AG04449 (cell line): ENCODE results near the gene MYCBP.
"Not testable (repeated sequence)": the region's sequence is repeated elsewhere in the genome, so short reads cannot be mapped to it uniquely, and the experiment has no call there.

Source experiments
- CTCF ChIA-PET: fragments of 350-600 bp; formaldehyde crosslinking; extraction: SDS; loops from one replicate; lab custom pipeline; 2021; ENCODE audit warnings: antibody characterized with exemption; lab: Yijun Ruan, JAX
- POLR2A ChIA-PET: fragments of 400-600, 350-600 bp; formaldehyde crosslinking; extraction: SDS; loops from one replicate; lab custom pipeline; 2020; ENCODE audit warnings: antibody characterized with exemption, inconsistent platforms; lab: Yijun Ruan, JAX
- DNase-seq: peaks from one replicate; pipeline ENCODE4 v3.0.0-alpha.2; 2010; ENCODE audit warnings: low read depth, low spot score
- H3K4me3 ChIP-seq: 2 replicates; pipeline ENCODE4 v1.5.1; 2011; ENCODE audit warnings: low read depth, mild to moderate bottlenecking, control low read depth, low read length
- TF ChIP-seq, protein P1 (sequence below): IDR thresholded peaks from one replicate; pipeline ENCODE4 v1.5.1; 2011; ENCODE audit warnings: mild to moderate bottlenecking, moderate library complexity, low read length, control low read depth, inconsistent platforms; ENCODE audit not compliant: insufficient read depth; ENCODE audit errors: missing control alignments

Gene MYCBP

DNA sequence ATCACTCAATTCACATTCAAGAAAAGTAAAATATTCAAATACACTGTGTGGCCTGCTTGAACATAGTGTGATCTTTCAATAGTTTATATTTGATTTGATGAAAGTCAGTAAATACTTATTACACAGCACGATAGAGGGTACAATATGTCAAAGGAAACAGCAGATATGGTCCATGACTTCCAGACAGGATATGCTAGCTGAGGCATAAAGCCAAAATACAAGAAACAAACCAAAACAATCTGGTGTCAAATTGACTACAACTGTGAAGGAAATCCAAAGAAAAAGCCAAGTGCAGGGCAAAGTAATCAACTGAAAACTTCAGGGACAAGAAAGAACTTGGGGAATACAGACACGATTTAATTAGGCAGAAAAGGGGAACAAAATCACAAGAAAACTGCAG, 32.9 kb downstream of the MYCBP start:
- TF ChIP-seq, protein P1, sequence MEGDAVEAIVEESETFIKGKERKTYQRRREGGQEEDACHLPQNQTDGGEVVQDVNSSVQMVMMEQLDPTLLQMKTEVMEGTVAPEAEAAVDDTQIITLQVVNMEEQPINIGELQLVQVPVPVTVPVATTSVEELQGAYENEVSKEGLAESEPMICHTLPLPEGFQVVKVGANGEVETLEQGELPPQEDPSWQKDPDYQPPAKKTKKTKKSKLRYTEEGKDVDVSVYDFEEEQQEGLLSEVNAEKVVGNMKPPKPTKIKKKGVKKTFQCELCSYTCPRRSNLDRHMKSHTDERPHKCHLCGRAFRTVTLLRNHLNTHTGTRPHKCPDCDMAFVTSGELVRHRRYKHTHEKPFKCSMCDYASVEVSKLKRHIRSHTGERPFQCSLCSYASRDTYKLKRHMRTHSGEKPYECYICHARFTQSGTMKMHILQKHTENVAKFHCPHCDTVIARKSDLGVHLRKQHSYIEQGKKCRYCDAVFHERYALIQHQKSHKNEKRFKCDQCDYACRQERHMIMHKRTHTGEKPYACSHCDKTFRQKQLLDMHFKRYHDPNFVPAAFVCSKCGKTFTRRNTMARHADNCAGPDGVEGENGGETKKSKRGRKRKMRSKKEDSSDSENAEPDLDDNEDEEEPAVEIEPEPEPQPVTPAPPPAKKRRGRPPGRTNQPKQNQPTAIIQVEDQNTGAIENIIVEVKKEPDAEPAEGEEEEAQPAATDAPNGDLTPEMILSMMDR = no peak
- no peak for DNase-seq
- POLR2A ChIA-PET = no interaction called here
- no peak overlapping the region for H3K4me3 ChIP-seq
- CTCF ChIA-PET = interaction anchor here (9.8 kb wide), 1 partner anchor 816 kb away, joined by 200 read pairs; no protein-coding TSS in a partner anchor

DNA sequence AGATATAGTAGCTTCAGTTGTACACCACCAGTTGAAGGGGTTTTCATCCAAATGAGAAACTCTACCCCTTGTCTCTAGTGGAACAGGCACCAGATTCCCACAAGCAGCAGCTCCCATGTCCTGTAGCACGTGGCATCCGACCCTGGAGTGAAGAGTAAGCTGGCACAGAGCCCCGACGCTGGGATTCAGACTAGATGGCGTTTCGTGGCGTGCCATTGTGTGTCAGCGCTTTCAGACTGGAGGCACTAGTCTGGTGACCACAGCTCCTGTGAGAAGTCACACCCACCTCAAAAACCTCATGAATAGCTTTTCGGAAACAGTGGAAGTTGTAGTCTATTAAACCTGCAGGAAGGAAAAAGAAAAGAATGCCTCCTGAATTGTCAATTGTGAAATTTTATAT, 33.8 kb downstream of the MYCBP start:
- DNase-seq = no peak
- TF ChIP-seq, protein P1 = no peak
- ChIA-PET POLR2A (no interaction called here), CTCF (interaction anchor here (9.8 kb wide), 1 partner anchor 815 kb away, joined by 200 read pairs; no protein-coding TSS in a partner anchor)
- no peak overlapping the region for H3K4me3 ChIP-seq

DNA sequence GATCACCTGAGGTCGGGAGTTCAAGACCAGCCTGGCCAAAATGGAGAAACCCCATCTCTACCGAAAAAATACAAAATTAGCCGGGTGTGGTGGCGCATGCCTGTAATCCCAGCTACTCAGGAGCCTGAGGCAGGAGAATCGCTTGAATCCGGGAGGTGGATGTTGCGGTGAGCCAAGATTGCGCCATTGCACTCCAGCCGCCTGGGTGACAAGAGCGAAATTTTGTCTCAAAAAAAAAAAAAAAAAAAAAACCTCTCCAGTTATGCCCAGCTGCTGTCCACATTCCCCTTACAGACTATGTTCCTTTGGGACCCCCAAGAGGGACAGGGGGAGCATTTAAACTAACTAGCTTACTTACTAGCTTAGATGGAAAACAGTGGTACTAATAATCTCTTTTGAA, 36.8 kb downstream of the MYCBP start:
- not testable (repeated sequence) for H3K4me3 ChIP-seq, DNase-seq
- CTCF ChIA-PET = interaction anchor here (0.9 to 9.8 kb wide), 4 partner anchors 18 to 846 kb away, joined by 4 to 200 read pairs (median 29); partner anchors contain the start of genes SF3A3 and UTP11
- POLR2A ChIA-PET = interaction anchor here (0.6 kb wide), 1 partner anchor 845 kb away, joined by 3 read pairs; no protein-coding TSS in a partner anchor

DNA sequence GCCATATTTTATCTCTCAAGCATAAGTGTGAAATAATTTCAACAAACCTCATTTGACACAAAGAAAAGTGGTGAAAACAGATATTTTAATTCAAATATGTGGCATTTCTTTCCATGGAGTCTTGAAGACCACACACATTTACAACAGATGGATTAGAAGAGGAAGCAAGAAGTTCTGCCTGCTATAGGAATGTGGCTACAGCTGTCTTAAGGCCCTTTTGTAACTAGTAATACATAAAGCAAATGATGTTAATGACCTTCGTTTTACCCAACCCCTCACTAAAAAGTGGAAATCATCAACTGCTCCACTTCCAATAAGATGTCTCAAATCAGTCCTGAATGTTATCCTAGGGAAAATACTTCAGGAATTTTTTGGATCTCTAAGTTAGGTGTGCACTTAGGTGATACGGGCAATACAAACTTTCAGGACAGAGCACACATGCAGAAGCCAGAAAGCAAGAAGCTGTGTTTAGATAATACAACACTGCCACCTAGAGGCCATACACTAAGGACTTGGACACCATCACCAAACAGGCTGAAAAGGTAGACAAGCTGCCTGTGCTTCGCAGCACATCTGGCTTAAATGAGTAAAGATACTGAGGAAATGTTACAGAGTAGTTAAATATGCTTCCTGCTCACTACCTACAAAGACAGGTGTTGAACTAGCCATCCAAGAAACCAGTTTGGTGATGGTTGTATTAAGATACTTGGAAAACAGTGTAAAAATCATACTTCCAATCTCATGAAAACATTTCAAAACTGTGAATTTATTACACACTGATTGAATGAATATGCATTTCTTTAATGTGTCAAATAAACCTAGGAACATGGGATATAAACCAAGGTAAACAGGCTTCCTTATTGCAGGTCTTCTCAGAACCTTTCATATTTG, 38.0 kb downstream of the MYCBP start:
- peak; percentile 47 for DNase-seq
- TF ChIP-seq, protein P1 = peak; percentile 69
- no peak overlapping the region for H3K4me3 ChIP-seq
- ChIA-PET CTCF (interaction anchor here (0.6 to 9.8 kb wide), 29 partner anchors 9 to 943 kb away, joined by 3 to 200 read pairs (median 4); partner anchors contain the start of genes SF3A3 and UTP11), POLR2A (no interaction called here)

DNA sequence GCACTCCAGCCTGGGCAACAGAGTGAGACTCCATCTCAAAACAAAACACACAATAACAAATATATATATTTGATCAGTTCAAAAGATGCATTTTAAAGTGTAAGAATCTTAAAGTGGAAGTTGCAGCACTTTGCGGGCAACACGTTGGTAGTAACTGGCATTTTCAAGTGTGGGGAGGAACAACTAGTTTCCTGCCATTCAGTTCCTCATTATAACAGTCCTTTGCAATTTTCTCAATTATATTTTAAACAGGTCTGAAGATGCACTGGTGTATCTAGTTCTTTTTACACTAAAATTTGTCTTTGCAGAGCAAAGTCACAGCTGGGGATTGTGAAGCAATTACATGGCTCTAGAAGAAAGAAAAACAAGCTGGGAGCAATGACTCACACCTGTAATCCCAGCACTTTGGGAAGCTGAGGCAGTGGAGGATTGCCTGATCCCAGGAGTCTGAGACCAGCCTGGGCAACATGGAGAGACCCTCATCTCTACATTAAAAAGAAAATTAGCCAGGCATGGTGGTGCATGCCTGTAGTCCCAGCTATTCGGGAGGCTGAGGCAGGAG, 38.8 kb downstream of the MYCBP start:
- ChIA-PET POLR2A (interaction anchor here (0.7 kb wide), 1 partner anchor 821 kb away, joined by 4 read pairs; the partner anchor contains the start of gene UTP11), CTCF (interaction anchor here (0.7 to 9.8 kb wide), 22 partner anchors 9 to 1231 kb away, joined by 3 to 200 read pairs (median 4); partner anchors contain the start of genes SF3A3 and UTP11)
- TF ChIP-seq, protein P1 = no peak
- no peak overlapping the region for H3K4me3 ChIP-seq
- DNase-seq = no peak

DNA sequence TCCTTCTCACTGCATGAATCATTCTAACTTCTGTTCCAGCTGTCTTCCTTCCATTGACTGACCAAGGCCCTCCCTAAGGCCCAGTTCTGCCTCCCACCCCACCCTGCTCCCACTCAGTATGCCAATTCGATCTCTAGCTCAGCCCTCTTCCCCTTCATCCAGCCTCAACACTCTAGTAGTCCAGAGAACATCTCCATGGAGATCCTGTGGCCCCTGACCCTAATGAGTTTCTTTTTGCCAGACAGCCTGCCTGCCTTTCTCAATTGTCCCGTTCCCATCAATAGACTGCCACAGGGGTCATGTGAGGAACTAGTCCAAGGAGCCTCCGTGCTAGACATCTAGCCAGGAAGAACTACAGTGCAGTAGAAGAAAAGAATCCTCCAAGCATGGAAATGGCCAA, 40.0 kb downstream of the MYCBP start:
- TF ChIP-seq, protein P1 = no peak
- no peak overlapping the region for H3K4me3 ChIP-seq
- no peak for DNase-seq
- ChIA-PET CTCF (interaction anchor here (0.7 to 9.8 kb wide), 8 partner anchors 12 to 1230 kb away, joined by 3 to 200 read pairs (median 6); partner anchors contain the start of gene SF3A3), POLR2A (no interaction called here)
